Gastroesophageal sphincter (tissue), 3 donors: Measurements from ENCODE around the gene UGT1A5.

Experiments
- EP300 ChIP-seq: sonication (generic); formaldehyde crosslinking; IDR thresholded peaks from one replicate; pipeline ENCODE4 v1.6.1; 2017; ENCODE audit warnings: antibody characterized with exemption, mild to moderate bottlenecking
- POLR2A ChIP-seq, 2 donors: fragments of 450-650 bp; IDR thresholded peaks; one replicate each; pipeline ENCODE4 v1.6.1; 2017; ENCODE audit warnings: antibody characterized with exemption in 2 of 2, mild to moderate bottlenecking in 2 of 2, moderate library complexity in 1 of 2
- POLR2AphosphoS5 ChIP-seq: sonication (generic); formaldehyde crosslinking; IDR thresholded peaks from one replicate; pipeline ENCODE4 v1.6.1; 2017; ENCODE audit warnings: antibody characterized with exemption
- TF ChIP-seq, protein P1 (sequence below), 4 experiments: fragments of 200-600 bp in 2 of 4; fragments of 450-650 bp in 2 of 4; sonication (generic) in 1 of 4; IDR thresholded peaks; one replicate each; pipeline ENCODE4 v1.5.1; 2017 to 2019; ENCODE audit warnings: antibody characterized with exemption in 4 of 4, mild to moderate bottlenecking in 2 of 4, moderate library complexity in 2 of 4

DNA sequence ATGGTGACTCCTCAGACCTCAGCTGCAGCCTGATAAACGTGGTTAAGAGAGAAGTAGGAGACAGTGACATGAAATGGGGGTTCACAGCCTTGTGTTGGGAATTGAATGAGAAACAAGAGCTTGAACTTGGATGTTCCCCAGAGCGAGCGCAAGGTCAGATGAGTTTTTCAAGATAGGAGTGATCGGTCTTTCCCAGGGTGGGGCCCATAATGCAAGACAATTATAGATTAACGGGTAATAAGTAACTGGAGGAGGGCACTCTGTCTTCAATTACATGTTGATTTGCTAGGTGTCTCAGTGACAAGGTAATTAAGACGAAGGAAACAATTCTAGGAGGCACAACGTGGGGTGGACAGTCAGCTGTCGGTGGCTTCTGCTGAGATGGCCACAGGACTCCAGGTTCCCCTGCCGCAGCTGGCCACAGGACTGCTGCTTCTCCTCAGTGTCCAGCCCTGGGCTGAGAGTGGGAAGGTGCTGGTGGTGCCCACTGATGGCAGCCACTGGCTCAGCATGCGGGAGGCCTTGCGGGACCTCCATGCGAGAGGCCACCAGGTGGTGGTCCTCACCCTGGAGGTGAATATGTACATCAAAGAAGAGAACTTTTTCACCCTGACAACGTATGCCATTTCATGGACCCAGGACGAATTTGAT is at the start of gene UGT1A5:
- no peak for TF ChIP-seq EP300
- TF ChIP-seq, protein P1, sequence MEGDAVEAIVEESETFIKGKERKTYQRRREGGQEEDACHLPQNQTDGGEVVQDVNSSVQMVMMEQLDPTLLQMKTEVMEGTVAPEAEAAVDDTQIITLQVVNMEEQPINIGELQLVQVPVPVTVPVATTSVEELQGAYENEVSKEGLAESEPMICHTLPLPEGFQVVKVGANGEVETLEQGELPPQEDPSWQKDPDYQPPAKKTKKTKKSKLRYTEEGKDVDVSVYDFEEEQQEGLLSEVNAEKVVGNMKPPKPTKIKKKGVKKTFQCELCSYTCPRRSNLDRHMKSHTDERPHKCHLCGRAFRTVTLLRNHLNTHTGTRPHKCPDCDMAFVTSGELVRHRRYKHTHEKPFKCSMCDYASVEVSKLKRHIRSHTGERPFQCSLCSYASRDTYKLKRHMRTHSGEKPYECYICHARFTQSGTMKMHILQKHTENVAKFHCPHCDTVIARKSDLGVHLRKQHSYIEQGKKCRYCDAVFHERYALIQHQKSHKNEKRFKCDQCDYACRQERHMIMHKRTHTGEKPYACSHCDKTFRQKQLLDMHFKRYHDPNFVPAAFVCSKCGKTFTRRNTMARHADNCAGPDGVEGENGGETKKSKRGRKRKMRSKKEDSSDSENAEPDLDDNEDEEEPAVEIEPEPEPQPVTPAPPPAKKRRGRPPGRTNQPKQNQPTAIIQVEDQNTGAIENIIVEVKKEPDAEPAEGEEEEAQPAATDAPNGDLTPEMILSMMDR (IDR thresholded peaks at IDR 0.05) = no peak
- TF ChIP-seq POLR2AphosphoS5 = no peak
- no peak for TF ChIP-seq POLR2A (IDR thresholded peaks at IDR 0.05)
